GM19372 (cell line): ENCODE measurements around the gene ACBD6.

Experiments used
- ATAC-seq: cut with Tn5 transposase; IDR thresholded peaks from one replicate; pipeline ENCODE4 v1.9.1; 2021; ENCODE audit warnings: mild to moderate bottlenecking, low read depth, moderate library complexity; ENCODE audit not compliant: unreplicated experiment

The ACBD6 gene

GRCh38 chr1:180248731-180249681, 253.4 kb downstream of the ACBD6 start:
- no peak for ATAC-seq

DNA sequence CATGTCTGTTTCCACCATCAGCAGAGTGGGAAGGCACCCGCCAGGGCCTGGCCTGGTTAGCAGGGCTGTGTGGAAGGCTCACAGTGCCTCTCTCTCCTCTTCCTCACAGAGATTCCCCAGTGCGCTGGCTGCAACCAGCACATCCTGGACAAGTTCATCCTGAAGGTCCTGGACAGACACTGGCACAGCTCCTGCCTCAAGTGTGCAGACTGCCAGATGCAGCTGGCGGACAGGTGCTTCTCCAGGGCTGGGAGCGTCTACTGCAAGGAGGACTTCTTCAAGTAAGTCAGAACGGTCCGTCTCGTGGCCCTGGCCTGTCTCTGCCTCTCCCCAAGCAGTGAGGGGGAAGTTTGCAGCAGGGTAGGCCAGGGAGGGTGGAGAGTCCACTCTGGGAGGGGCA, 254.2 kb downstream of the ACBD6 start:
- no peak for ATAC-seq

GRCh38 chr1:180247580-180247979, 254.8 kb downstream of the ACBD6 start:
- ATAC-seq, result no peak

GRCh38 chr1:180247061-180247460, 255.3 kb downstream of the ACBD6 start:
- no peak for ATAC-seq

DNA sequence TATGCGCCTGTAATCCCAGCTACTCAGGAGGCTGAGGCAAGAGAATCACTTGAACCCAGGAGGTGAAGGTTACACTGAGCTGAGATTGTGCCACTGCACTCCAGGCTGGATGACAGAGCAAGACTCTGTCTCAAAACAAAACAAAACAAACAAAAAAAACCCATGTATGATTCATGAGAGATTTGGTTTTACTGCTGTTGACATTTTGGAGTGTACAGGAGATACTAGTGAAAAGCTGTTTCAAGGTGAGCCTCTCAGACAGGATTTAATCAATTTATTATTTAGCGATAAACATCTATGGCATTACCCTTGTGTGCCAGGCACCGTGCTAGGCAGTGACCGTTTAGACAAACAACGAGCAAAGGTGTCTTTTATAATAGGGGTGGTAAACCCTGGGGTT, 255.8 kb downstream of the ACBD6 start:
- ATAC-seq, result no peak

- no peak for ATAC-seq
Measured at GRCh38 chr1:180244840-180245239, 257.5 kb downstream of the ACBD6 start.

- no peak for ATAC-seq
Measured at GRCh38 chr1:180243517-180244221, 258.7 kb downstream of the ACBD6 start.

- ATAC-seq, result no peak
Measured at GRCh38 chr1:180241716-180242544, 260.4 kb downstream of the ACBD6 start.

DNA sequence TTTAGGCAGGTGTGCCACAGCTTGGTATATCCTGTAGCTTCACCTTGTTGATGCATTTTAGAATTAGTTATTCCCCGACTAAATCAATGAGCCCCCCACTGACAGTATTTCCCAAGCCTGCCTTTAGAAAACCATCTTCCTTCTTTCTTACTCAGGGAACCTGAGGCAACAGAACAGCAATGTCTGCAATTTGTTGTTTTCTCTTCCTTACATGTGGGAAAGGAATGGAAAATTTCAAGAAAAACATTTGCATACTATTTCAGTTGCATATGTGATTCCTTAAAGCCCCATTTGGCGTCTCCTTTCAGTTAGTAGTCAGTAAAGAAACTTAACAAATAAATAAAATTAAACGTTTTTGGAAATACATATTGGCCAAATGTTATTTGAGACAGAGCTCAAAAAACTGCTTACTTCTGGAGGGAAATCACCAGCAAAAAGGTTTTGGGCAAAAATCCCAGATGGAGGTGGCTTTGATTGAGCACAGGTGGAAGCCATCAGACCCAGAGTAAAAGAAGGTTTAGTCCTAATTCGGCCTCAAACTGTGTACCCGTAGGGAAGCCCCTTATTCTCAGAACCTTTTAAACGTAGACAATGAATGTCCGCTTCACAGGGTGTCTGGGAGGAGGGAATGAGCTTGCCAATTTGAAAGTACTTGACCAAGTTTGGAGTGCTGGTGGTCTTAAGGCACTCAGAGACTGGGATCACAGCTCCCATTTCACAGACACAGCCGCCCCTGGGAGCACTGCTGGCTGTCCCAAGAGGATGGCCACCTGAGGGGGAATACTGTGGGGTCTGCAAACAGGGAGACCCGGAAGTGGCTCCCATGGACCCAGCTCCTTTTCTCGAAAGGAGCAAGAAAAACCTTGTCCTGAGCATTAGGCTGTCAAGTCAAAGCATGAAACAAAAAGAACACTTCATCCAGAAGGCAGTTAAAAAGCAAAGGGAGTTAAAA, 263.0 kb downstream of the ACBD6 start:
- ATAC-seq, result no peak

DNA sequence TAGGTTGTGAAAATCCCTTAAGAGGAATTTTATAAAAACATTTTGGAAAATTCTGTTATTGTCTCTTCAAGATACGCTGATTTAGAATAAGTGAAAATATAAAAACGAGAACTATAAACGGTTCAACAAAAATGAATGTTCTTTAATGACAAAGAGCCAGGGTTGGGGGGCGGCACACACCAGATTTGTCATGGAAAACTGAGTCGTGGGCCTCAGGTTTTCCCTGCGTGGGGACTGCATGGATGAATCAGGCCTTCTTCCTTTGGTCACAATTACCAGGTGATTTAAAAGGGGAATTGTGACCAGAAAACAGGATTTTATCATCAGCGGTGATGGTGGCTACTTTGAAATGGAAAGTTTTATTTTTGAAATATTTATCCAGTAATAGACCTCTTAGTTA, 263.7 kb downstream of the ACBD6 start:
- no peak for ATAC-seq
